ENCODE measurements around the gene CNTN4.
"Not testable (repeated sequence)": the region's sequence is repeated elsewhere in the genome, so short reads cannot be mapped to it uniquely, and the experiment has no call there.

CNTN4 gene

GRCh38 chr3:2098398-2099027, at the start of gene CNTN4:
Gene CNTN4 (plus strand): TSS chr3:2098866.
- DNase-seq: peak; percentile 22

DNA sequence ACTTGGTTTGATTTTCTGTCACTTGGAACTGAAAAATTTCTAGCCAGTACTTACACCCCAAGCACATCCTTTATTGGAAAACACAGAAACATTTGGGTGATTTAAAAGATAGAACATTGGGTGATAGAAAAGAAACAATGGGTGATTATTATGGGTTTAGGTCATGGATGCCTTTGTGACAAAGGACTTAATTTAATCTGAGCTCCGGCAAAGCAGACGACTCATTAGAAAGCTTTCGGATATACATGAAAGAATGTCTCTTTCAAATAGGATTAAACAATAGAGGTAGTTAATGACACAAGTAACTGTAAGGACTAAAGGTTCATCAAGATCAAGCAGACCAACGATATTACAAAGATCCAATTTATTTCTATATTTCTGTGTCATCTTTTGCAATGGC, 37.3 kb upstream of the CNTN4 start:
- no peak for DNase-seq

DNA sequence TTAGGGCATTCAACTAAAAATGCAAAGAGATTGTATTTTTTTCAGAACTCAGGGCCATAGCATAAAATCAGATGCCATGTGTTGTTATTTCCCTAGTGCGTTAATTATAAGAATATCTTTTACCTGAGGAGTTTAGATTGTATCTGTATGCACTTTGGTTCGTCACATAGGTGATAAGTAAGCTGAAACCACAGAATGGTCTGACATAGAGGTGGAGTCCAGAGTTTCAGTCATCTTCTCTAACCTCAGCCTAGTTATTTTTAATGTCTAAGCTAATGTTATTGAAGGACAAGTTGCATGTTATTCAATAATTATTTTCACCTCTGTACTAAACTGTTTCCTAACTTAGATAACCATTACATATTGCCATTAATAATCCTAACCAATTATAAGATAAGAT, 27.1 kb upstream of the CNTN4 start:
- DNase-seq: no peak

- no peak for DNase-seq
Observed at GRCh38 chr3:2078821-2079220, 19.8 kb upstream of the CNTN4 start.

- DNase-seq: no peak
Observed at GRCh38 chr3:2082871-2083480, 15.7 kb upstream of the CNTN4 start.

DNA sequence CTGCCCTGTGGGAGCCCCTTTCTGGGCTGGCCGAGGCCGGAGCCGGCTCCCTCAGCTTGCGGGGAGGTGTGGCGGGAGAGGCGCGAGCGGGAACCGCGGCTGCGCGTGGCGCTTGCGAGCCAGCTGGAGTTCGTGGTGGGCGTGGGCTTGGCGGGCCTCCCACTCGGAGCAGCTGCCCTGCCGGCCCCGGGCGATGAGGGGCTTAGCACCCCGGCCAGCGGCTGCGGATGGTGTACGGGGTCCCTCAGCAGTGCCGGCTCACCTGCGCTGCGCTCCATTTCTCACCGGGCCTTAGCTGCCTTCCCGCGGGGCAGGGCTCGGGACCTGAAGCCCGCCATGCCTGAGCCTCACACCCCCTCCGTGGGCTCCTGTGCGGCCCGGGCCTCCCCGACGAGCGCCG, 15.1 kb upstream of the CNTN4 start:
- DNase-seq: not testable (repeated sequence)

DNA sequence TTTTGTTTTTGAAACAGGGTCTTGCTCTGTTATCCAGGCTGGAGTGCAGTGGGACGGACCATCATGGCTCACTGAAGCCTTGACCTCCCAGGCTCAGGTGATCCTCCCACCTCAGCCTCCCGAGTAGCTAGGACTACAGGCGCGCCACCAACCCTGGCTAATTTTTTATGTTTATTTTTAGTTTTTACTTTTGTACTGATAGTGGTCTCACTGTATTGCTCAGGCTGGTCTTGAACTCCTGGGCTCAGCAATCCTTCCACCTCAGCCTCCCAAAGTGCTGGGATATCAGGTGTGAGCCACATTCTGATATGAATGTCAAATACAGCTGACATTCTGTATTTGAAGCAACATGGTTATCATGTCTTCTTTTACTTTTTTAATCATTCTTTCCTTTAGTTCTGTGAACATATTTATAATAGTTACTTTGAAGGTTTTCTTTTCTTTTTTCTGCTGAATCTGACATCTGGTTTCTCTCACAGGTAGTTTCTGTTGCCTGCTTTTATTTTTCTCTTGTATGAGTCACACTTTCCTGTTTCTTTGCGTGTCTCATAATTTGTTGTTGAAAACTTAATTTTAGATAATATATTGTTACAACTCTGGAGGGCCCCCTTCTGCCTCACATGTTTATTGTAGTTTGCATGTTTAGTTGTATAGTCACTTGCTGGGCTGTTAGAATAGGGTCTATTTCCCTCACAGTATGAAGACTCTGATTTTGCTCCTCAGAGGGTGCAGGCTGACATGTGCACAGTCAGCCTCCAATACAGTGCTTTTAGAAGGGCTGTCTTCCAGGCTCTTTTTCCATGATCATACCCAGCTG, 8.4 kb upstream of the CNTN4 start:
- DNase-seq: no peak

DNA sequence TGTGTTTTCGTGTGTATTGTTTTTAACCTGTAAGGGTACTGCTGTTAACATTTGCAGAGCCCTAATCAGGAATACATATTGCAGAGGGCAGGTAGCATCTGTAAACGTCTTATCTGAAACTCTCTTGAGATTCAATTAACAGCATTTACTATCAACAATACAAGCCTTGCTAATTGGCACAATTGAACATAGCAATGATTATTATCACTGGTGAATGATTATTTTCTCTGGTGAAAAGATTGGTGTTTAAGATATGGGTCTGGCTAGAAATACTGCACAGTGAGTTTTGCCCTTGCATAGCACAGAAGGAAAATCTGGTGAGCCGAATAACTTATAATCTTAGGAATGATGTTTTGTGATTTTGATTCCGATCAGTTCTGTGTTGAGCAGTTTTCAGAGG, 5.9 kb upstream of the CNTN4 start:
- DNase-seq: no peak

GRCh38 chr3:2094941-2095340, 3.7 kb upstream of the CNTN4 start:
- no peak for DNase-seq

GRCh38 chr3:2096216-2096615, 2.5 kb upstream of the CNTN4 start:
- DNase-seq: no peak

- DNase-seq: no peak
Observed at GRCh38 chr3:2097641-2098191, 950 bp upstream of the CNTN4 start.

DNA sequence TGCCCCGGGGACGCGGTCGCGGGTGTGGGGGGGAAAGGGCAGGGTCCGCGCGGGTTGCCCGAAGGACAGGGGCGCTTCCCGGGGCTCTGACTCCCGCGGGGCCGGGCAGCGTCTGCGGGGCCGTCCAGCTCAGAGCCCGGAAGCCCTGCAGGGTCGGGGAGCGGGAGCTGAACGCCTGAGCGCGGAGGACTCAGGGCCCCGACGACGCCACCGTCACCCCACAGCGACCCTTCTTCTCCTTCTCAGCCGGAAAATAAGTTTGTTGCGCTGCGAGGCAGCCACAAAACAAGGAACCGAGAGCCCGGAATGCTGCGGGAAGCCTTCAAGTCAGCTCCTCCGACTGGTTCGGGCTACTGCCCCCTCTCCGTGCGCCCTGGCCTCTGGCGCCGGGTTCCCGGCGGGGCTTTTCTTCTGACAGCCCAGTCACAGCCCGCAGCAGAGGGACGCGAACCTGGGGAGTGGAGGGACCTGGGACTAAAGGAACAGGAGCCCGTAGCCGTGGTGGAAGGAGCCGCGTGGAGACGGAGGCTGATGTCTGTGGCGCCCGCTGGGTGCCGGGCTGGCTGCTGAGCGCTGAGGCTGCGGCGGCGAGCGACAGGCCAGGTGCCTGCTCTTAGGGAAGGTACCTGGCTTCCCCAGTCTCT, 484 bp downstream of the CNTN4 start:
- no peak for DNase-seq

DNA sequence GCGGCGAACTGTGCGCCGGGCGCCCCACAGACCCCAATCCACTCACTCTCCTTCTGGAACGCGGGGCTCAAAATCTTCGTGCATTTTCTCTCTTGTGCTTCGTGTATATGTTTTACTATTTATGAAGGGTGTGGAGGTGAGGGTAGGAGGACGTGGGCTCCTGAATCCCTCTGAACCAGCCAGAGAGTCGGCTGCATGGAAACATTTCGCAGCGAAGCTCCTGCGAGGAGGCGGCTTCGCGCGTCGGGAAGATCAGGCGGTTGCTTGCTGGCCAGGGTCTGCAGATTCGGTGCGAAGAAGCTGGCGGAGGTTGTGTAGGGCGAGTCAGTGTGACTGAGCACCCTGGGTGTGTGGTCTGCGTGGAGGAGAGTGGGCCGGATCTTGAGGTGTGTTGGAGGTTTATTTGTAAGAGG, 1.1 kb downstream of the CNTN4 start:
- no peak for DNase-seq

GRCh38 chr3:2106438-2106837, 7.8 kb downstream of the CNTN4 start:
- no peak for DNase-seq

DNA sequence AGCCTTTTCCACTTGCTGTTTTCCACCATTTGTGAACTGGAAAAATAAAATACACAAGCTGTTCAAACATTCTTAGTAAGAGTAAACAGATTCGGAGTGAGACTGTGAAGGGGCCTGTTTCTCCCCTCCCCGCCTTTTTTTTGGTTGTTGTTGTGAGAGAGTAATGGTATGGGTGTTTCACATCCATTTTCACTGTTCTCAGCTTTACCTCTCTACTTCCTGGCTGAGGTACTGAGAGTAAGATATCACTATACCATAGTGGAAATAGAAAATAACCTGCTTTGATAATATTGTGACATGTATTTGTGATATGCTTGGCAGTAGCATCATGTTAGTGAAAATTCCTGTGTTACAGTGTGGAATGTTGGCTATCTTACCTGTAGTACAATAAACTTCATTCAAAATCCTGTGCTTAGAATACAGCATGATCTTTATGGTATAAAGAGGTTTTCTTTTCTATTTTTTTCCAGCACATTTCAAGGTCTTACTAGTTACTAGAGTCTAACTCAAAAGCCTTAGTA, 12.0 kb downstream of the CNTN4 start:
- no peak for DNase-seq

DNA sequence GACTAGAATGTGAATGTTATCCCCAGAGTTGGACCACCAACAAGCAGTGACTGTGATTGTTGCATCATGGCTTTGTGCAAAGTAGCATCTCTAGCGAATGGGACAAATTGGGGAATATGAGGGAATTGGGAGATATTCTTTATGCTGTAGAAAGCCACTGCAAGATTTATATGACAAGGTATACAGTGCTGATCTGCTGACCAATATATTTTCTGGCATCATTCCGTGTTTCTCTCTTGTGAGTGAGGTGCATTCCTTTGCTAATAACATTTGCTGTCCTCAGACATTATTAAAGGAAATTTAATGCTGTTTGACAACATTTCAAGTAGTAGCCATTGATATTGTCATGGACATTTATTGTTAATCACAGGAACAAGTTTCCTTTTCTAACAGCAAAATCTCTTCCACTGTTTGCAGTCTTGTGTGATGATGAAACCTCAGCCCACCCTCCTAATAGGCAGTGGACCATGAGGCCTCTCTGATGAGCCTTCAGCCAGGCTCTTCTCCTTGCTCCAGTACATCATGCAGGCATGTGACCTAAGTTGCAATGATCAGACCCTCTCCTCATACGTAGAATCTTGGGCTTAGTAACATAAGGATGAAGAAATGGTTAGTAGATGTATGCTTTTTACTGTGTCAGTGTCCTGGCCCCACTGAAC, 16.1 kb downstream of the CNTN4 start:
- no peak for DNase-seq

GRCh38 chr3:2130726-2131125, 32.1 kb downstream of the CNTN4 start:
- no peak for DNase-seq

- no peak for DNase-seq
Observed at GRCh38 chr3:2133146-2133545, 34.5 kb downstream of the CNTN4 start.

DNA sequence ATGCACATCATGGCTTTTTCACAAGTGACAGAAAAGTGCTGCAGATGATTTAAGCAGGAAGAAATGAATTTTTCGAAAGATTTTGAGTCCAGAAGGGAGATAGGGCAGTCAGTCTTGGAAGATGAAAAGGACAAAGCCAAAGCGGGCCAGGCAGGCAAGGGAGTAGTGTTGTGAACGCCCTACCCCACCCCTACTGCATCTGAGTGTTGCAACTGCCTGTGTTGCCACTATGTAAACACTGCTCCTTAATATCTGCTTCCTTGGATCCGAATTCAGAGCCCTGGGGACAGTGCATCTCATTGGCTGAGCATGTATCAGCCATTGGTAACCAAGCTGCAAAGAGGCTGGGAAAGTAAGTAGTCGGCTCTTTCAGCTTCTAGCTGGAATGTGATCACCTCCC, 39.0 kb downstream of the CNTN4 start:
- no peak for DNase-seq

GRCh38 chr3:2141482-2141881, 42.8 kb downstream of the CNTN4 start:
- DNase-seq: no peak

GRCh38 chr3:2148561-2149340, 50.1 kb downstream of the CNTN4 start:
- no peak for DNase-seq

DNA sequence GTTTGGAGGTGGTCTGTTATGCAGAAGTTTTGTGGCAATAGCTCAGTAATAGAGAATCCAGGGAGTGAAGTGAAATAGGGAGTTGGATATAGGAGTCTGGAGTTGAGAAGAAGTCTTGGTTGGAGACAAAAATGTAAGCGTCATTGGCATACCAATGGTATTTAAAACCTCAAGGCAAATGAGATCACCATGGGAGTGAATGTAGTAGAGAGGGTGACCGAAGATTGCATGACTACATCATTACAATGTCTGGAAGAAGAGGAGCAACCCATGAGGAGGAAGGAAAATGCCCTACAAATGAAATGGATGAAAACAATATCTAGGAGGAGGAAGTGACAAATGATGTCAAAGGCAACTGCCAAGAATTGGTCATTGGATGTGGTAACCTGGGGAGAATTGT, 54.4 kb downstream of the CNTN4 start:
- DNase-seq: no peak

All from NCI-H1694 (cell line).